Cardiac fibroblast (primary cell): ENCODE data around the gene EEF1AKMT4.
A peak's percentile ranks its signal among the peaks of the same experiment; 100 is the strongest.

Source experiments
- DNase-seq, 2 donors: peaks; one replicate each; pipeline versions ENCODE4 v3.0.0 to v3.0.0-alpha.2; 2010; ENCODE audit warnings: low read depth in 2 of 2
- H3K4me3 ChIP-seq, 2 donors: replicated peaks in 1 of 2; 1 replicate in 1 of 2; 2 replicates in 1 of 2; pipeline ENCODE4 v1.5.1; 2011; ENCODE audit warnings: low read depth in 2 of 2, low read length in 2 of 2, mild to moderate bottlenecking in 2 of 2, moderate library complexity in 1 of 2
- CTCF ChIP-seq: IDR thresholded peaks from one replicate; pipeline ENCODE4 v1.5.1; 2011; ENCODE audit warnings: low read depth, mild to moderate bottlenecking, low read length, inconsistent platforms

The EEF1AKMT4 gene

GRCh38 chr3:184250167-184250828 lies 826 bp downstream of the EEF1AKMT4 start:
- peak overlapping the region; percentile 97 for H3K4me3 ChIP-seq
- DNase-seq: peak; percentile 89 to 94
- peak; percentile 97 for TF ChIP-seq CTCF

GRCh38 chr3:184255291-184256039 lies 6.0 kb downstream of the EEF1AKMT4 start:
- DNase-seq: peak in 1 of 2 donors; percentile 51
- no peak overlapping the region for H3K4me3 ChIP-seq
- no peak for TF ChIP-seq CTCF

- TF ChIP-seq CTCF: no peak
- no peak overlapping the region for H3K4me3 ChIP-seq
These were observed 7.8 kb downstream of the EEF1AKMT4 start for GRCh38 chr3:184257083-184257915.

GRCh38 chr3:184258926-184259325 lies 9.5 kb downstream of the EEF1AKMT4 start:
- H3K4me3 ChIP-seq: no peak overlapping the region
- no peak for DNase-seq
- TF ChIP-seq CTCF: no peak

More at GRCh38 chr3:184257083-184257915, 7.8 kb downstream of the EEF1AKMT4 start:
- no peak for DNase-seq

GRCh38 chr3:184259396-184259877 lies 10.0 kb downstream of the EEF1AKMT4 start:
- TF ChIP-seq CTCF: no peak
- no peak overlapping the region for H3K4me3 ChIP-seq
- DNase-seq: no peak

- peak in 1 of 2 donors; percentile 36 for DNase-seq
- peak overlapping the region; percentile 18 to 33 for H3K4me3 ChIP-seq
- TF ChIP-seq CTCF: no peak
These were observed 10.6 kb downstream of the EEF1AKMT4 start for GRCh38 chr3:184259878-184260723.
